ENCODE measurements around the gene RPS18.

The RPS18 gene

DNA sequence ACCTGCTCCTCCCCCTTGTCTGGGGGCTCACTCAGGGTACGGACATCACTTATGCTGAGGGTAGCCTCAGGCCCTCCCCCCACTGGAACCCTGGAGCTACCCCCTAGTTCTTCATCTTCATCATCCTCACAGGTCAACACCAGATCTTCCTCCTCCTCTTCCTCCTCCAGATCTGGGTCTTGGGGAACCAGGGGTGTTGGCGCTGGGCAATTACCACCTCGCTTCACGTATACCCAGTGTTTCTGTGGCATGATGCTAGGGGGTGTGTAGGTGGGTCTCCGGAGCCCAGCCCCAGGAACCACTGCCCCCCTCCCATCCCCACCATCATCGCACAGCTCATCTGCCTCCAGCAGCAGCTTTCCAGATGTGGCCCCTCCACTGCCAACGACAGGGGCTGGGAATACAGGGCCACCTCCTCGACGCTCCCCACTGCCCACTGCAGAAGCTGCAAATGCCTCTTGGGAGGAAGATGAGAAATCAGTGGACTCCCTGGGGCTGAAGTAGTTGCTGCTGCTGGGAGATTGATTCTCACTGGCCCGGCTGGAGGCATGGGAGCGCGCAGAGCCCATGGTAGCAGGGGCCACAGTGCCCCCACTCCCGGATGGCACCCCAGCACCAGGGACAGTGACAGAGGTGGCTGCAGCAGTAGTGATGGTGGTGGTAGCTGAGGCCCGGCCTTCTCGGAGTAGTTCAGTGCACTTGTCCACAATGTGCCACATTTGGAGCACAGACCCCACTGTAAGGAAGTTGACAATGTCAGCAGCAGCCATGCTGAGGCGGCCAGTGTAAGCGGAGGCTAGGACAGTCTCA, 44.1 kb downstream of the RPS18 start:
- DNase-seq = no peak

DNA sequence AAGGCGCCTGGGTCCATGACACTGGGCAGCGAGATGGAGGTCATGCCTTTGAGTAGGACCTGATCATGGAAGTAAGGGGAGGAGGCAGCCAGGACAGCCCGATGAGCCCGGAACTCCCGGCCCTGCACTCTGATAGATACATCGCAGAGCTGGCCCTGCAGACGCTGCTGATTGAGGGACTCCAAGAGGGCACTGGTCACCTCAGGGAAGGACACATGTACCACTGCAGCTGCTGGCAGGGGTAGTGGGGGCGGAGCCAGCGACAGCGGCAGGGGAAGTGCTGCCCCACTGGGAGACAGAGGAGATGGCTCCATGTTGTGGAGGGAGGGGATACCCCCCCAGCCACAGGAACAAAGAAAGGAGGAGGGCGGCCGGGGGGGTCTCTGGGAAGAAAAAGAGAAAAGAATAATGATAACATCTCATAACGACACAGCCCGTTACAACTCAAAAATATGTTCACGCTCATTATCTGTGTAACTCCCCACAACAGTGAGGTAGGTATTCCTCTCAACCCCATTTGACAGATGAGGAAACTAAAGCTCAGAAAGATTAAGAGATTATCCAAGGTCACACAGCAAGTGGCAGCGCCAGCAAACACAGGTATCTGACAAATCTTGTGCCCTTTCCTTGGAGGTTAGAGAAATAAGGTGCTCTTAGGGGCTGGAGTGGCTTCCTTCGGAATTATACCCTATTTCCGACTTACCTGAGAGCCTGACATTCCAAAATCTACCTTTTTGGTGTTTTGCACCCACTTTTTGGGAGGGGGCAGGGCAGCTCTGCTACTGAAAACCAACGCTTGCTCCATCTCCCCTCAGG, 44.9 kb downstream of the RPS18 start:
- no peak for DNase-seq

DNA sequence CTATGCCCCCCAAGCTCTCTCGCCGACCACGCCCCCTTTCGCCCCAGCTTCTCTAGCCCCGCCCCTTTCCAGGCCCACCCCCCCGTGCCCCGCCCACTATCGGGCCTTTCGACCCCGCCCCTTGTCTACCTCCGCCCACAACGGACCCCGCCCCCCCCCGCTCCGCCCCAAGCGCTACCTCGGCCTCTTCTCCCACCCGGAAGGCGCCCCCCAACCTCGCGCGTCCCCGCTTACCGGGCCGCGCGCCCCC, 45.5 kb downstream of the RPS18 start:
- no peak for DNase-seq

DNA sequence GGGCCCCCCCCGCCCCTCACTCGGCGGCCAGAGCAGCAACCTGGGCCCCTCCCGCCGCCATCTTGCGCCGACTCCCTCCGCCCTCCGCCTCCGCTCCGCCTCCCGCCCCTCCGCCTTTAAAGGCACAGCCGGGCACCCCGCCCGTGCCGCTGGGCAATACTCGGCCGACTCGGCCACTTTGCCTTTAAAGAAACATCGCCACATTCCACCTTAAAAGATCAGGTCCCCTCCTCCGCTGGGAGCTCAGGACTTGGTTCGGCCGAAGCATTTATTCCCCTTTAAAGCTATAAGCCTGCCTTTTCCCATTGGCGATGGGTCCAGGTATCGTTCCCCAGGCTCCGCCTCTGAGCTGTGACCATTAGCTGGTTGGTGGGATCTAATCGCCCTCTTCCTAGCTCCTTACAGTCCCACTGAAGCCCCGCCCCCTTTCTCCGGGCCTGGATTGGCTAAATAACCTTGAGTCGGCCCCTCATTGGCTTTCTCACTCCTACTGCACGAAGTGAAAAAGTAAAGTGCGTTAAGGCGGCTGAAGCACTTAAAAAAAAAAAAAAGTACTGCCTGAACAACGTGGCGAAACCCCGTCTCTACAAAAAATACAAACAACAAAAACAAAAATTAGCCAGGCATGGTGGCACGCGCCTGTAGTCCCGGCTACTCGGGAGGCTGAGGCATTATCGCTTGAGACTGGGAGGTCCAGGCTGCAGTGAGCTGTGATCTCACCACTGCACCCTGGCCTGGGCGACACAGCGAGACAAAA, 46.0 kb downstream of the RPS18 start, which contains the start of gene ZBTB22:
ZBTB22 (minus strand) TSS at position 76 of the 757 bp plus-strand sequence. CDS start 828 bp downstream, outside the sequence.
- peak; percentile 96 for DNase-seq

DNA sequence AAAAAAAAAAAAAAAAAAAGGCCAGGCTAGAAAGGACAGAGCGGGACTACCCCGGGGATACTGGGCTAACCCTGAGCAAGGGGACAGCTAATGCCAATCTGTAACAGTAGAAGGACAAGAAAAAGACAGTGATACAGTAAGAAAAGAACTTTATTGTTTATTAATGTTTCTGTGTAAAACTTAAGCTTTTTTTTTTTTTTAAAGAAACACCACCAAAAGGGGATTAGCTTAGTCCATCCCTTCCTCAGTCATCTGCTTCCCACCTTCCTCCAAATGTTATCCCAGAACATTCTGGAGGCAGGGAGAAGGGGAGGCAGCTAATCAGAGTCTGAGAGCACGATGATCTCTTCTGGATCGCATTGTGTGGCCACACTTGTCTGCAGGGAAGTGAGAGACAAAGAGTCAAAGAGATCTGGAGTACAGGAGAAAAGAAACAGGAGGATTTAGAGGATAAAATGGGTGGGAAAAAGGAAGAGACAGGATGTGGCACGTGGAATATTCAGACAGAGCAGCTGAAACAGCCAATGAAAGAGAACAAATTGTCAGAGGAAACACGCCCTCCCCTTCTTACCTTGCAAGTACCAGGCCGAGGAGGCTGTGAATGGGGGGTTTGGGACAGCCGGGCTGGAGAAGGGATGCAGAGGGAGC, 46.7 kb downstream of the RPS18 start:
- no peak for DNase-seq

DNA sequence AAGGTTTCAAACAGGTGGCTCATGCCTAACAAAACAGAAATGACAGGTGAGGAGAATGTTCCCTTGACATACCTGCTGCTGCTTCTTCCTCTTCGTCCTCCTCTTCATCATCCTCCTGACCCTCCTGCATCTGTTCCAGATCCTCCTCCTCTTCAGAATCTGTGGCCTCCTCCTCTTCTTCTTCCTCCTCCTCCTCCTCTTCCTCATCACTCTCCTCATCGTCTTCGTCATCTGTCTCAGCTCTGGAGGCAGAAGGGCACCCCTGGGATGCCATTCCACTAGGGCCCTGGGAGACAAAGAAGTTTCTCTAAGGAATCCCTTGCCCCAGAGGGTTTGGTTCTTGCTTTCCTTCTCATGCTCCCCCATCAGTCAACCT, 48.1 kb downstream of the RPS18 start:
- DNase-seq = no peak

DNA sequence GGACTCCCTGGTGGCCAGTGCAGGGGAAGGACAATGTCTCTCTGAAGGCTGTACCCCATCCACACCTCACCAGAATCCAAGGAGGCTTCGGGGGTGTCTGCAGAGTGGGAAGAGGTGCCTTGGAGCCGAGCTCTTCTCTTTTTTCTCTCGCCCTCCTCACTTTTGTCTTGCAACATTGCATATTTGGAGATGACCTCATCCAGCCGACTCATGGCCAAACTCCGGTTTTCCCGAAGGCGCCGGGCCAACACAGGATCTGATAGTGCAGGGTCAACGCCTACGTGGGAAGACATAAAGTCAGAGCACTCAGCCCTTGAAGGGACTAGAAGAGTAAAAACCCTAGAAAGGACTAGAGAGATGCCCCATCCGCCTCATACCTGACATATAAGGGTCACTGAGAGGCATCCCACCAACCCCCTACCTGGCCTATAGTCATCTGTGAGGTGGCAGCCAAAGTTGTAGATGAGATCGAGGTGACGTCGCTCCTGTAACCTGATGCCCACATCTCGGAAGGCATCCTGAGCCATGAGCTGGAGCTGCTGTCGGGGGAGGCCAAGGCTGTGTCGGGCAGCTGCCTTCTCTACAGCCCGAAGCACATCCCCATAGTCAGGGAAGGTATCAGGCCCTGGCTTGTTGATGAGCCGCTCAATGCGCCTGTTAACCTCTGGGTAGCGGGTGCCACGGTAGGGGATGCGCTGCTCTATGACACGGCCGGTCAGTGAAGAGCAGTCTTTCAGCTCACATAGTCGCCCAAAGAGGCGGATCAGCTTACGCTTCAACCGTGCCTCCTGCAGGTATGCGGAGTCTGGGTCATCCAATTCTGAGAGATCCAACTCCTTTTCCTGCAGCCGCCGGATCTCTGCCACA, 48.7 kb downstream of the RPS18 start:
- no peak for DNase-seq

DNA sequence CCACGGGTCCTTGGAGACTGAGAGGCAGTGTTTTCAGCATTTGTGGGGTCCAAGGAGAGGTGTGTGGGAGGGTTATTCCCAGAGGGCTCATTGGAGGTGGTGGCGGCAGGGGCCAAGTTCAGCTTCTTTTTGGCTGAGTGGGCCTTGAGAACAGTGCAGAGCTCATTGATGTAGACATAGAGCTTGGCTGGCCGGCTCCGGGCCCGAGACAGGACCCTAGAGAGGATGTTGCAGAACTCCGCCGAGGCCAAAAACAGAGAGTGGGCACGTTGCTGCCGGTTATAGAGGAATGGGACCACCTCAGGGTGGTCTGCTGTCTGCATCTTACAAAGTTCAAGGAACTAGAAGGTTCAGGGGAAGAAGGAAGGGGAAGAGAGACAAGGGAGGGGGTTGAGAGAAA, 49.4 kb downstream of the RPS18 start:
- no peak for DNase-seq

DNA sequence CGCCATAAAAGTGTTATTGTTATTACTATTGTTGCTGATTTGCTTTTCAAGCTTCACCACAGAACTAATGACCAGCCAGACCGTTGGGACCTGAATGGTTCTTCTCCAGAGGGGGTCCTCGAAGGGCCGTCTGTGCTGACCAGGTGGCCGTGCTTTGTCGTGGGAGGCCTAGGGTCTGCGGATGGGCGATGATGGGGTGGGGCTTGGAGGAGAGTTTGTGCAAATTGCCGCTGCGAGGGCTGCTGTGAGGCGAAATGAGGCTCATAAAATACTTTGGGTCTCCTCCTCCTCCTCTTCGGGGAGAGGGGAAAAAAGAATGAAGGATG, 51.7 kb downstream of the RPS18 start:
- no peak for DNase-seq

DNA sequence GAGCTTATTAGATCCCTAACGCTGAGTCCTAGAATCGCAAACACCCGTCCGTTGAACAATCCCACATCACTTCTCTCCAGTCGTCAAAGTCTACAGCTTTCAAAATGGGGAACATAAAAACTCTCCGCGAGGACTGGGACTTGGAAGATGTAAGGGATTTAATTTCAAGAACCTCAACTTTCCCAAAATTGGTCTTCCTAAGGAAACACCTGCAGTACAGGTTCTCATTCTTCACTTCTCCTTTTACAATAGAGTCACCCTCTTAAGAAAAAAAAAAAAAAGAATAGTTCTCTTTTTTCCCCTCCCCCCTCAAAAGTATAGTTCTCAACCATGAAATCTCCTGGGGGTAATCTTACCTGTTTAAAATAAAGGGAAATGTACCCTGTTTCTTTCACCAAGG, 52.2 kb downstream of the RPS18 start:
- DNase-seq = no peak
